Testis (tissue), 5 donors: ENCODE measurements around the gene RAB3IP. TPM values are rescaled to one million over a fixed set of nuclear protein-coding genes. Genes with fewer than 3 reads are reported as not detected.

Experiments used
- DNase-seq: peaks from one replicate; pipeline ENCODE4 v3.0.0-alpha.2; 2019
- H3K27ac ChIP-seq, 2 donors: fragments of 200-600 bp; sonication (generic); one replicate each; pipeline ENCODE4 v1.5.1; 2019
- H3K27me3 ChIP-seq: fragments of 200-600 bp; sonication (generic); one replicate; pipeline ENCODE4 v1.5.1; 2019
- H3K36me3 ChIP-seq: fragments of 200-600 bp; sonication (generic); one replicate; pipeline ENCODE4 v1.5.1; 2017; ENCODE audit warnings: low read depth; ENCODE audit errors: missing control alignments
- H3K4me1 ChIP-seq: fragments of 200-600 bp; sonication (generic); one replicate; pipeline ENCODE4 v1.5.1; 2019
- H3K4me3 ChIP-seq, 2 donors: fragments of 200-600 bp; sonication (generic); one replicate each; pipeline ENCODE4 v1.5.1; 2017 to 2019
- H3K9me3 ChIP-seq: fragments of 200-600 bp; sonication (generic); one replicate; pipeline ENCODE4 v1.5.1; 2017
- POLR2A ChIP-seq: fragments of 450-650 bp; IDR thresholded peaks from one replicate; pipeline ENCODE4 v1.6.1; 2017; ENCODE audit warnings: antibody characterized with exemption, mild to moderate bottlenecking, moderate library complexity
- WGBS, 2 donors: methylation state at CpG; one replicate each; pipeline ENCODE4 v1.1.5; 2018; 5-methylcytosine and 5-hydroxymethylcytosine counted together
- intact Hi-C: fragments of 100-400 bp; cut with DNase I; formaldehyde crosslinking; loops from one replicate; pipeline ENCODE4 v1.15.1; 2023; ENCODE audit warnings: low total_unique reads
- long read RNA-seq, 2 donors: transcript quantifications; one replicate each; lab custom pipeline, GENCODE V29; 2026
- polyA plus RNA-seq: library from polyadenylated mRNA; stranded (reverse); fragments of 350-450 nt; fragmentation: Illumina TruSeq; extraction: RNeasy Lipid Tissue Mini Kit (QIAGEN cat#74804); gene quantifications from one replicate; pipeline ENCODE4 v1.2.3, GENCODE V29; 2014; ENCODE audit warnings: low read depth, low replicate concordance; ENCODE audit not compliant: insufficient read depth
- total RNA-seq, 2 donors: library from RNA; depleted of rRNA; stranded (reverse); fragments of >200 nt; gene quantifications; one replicate each; pipeline ENCODE4 v1.2.3, GENCODE V29; 2016
- TF ChIP-seq, protein P1 (sequence below), 3 experiments: fragments of 450-650 bp in 2 of 3; fragments of 200-600 bp in 1 of 3; sonication (generic) in 1 of 3; IDR thresholded peaks; one replicate each; pipeline ENCODE4 v1.5.1; 2016 to 2019; ENCODE audit warnings: antibody characterized with exemption in 3 of 3, mild to moderate bottlenecking in 2 of 3, moderate library complexity in 1 of 3

Gene RAB3IP, protein sequence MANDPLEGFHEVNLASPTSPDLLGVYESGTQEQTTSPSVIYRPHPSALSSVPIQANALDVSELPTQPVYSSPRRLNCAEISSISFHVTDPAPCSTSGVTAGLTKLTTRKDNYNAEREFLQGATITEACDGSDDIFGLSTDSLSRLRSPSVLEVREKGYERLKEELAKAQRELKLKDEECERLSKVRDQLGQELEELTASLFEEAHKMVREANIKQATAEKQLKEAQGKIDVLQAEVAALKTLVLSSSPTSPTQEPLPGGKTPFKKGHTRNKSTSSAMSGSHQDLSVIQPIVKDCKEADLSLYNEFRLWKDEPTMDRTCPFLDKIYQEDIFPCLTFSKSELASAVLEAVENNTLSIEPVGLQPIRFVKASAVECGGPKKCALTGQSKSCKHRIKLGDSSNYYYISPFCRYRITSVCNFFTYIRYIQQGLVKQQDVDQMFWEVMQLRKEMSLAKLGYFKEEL
- 100 to 1,000 TPM in 1 of 2 donors, 10 to 100 TPM in 1; 50.9 to 105 TPM for total RNA-seq
- 133 TPM for polyA plus RNA-seq
- long read RNA-seq, donor 1, full-length matches to known transcripts, result 7 of 7 reads
- long read RNA-seq, donor 1, partial matches to known transcripts, result 0 of 7 reads
- long read RNA-seq, donor 1, other reads (novel, unspliced or antisense), result 0 of 7 reads
- long read RNA-seq, donor 2, partial matches to known transcripts, result 5 of 7 reads
- long read RNA-seq, donor 2, other reads (novel, unspliced or antisense), result 0 of 7 reads

DNA sequence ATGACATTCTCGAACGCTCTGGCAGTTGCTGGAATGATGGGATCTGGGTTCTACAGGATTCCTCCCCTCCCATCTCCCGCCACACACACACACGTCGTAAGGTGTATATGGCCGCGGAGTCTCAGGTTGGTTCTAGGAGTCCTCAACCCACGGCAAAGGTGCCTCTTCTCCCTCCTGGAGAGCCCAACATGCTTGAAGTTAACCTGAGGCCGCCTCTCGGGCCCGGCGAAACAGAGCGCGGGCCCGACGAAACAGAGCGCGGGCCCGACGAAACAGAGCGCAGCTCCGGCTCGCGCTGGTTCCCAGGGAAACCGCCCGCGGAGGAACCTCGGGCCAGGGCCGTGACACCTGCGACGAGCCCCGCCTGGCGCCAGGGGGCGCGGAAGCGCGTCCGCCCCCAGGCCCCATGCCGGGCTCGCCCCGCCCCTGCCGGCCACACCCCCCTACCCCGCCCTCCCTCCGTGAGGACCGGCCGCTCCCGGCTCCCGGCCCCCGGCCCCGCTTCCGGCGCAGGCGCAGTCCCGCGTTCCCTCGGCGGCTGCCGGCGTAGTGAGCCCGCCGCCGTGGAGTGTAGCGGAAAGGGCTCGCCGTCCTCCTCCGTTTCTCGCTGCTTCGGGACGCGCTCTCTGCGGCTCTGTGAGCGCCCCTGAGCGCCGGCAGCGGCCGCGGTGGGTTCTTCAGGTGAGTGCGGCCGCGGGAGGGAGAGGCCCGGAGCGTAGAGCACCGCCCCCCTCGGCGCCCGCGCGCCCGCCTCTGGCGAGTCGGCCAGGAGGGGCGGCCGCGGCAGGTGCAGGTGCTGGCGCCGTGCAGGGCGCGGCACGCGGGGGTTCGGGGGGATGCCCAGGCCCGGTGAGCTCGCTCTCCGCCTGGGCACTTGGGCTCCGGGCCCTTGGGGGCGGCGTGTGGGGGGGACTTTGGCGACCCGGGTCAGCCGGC is at the start of gene RAB3IP:
TSS of gene RAB3IP (plus strand) at position 510 of the 936 bp plus-strand sequence. CDS start 16,549 bp downstream, outside the sequence.
- H3K36me3 ChIP-seq, result no peaks in the 10 kb centered on the region
- H3K9me3 ChIP-seq, result no peaks in the 10 kb centered on the region
- intact Hi-C loops, result no loop called here
- H3K4me1 ChIP-seq, result peaks cover 5% of the 10 kb centered on the region
- H3K27me3 ChIP-seq, result no peaks in the 10 kb centered on the region
- H3K4me3 ChIP-seq, result peak within 1 kb of the TSS; percentile 73 to 90
- no peak for TF ChIP-seq POLR2A
- TF ChIP-seq, protein P1, sequence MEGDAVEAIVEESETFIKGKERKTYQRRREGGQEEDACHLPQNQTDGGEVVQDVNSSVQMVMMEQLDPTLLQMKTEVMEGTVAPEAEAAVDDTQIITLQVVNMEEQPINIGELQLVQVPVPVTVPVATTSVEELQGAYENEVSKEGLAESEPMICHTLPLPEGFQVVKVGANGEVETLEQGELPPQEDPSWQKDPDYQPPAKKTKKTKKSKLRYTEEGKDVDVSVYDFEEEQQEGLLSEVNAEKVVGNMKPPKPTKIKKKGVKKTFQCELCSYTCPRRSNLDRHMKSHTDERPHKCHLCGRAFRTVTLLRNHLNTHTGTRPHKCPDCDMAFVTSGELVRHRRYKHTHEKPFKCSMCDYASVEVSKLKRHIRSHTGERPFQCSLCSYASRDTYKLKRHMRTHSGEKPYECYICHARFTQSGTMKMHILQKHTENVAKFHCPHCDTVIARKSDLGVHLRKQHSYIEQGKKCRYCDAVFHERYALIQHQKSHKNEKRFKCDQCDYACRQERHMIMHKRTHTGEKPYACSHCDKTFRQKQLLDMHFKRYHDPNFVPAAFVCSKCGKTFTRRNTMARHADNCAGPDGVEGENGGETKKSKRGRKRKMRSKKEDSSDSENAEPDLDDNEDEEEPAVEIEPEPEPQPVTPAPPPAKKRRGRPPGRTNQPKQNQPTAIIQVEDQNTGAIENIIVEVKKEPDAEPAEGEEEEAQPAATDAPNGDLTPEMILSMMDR (IDR thresholded peaks at IDR 0.05), result peak in 2 of 3 experiments; percentile 44 to 57
- 1 to 8% methylated on average over 5 to 38 of the region's 110 CpGs for WGBS, 2 donors
- H3K27ac ChIP-seq, result peak within 1 kb of the TSS; percentile 59 to 86
- DNase-seq, result peak; percentile 91

GRCh38 chr12:69689638-69690037 is 49.0 kb upstream of the RAB3IP start:
- H3K27me3 ChIP-seq, result no peaks in the 10 kb centered on the region
- H3K4me1 ChIP-seq, result no peaks in the 10 kb centered on the region
- H3K9me3 ChIP-seq, result no peaks in the 10 kb centered on the region
- intact Hi-C loops, result no loop called here
- no peak overlapping the region for H3K4me3 ChIP-seq
- TF ChIP-seq, protein P1 (IDR thresholded peaks at IDR 0.05), result no peak
- TF ChIP-seq POLR2A, result no peak
- H3K36me3 ChIP-seq, result no peaks in the 10 kb centered on the region
- 53 to 62% methylated on average over 2 of the region's 2 CpGs for WGBS, 2 donors
- H3K27ac ChIP-seq, result no peak overlapping the region
- no peak for DNase-seq

GRCh38 chr12:69694123-69694522 is 44.5 kb upstream of the RAB3IP start:
- Histone ChIP-seq H3K27me3 (no peaks in the 10 kb centered on the region), H3K36me3 (no peaks in the 10 kb centered on the region), H3K27ac (no peak overlapping the region), H3K4me3 (no peak overlapping the region), H3K9me3 (no peaks in the 10 kb centered on the region), H3K4me1 (no peaks in the 10 kb centered on the region)
- TF ChIP-seq, protein P1 (IDR thresholded peaks at IDR 0.05), result no peak
- no peak for TF ChIP-seq POLR2A
- intact Hi-C loops, result no loop called here
- WGBS, 2 donors, result 53% methylated on average over 7 of the region's 7 CpGs
- peak; percentile 18 for DNase-seq

- 67 to 82% methylated on average over 2 of the region's 2 CpGs for WGBS, 2 donors
- H3K4me3 ChIP-seq, result no peak overlapping the region
Measured at GRCh38 chr12:69698054-69698453, 40.6 kb upstream of the RAB3IP start.

More at GRCh38 chr12:69698054-69698453, 40.6 kb upstream of the RAB3IP start:
- Histone ChIP-seq H3K4me1 (no peaks in the 10 kb centered on the region), H3K27ac (no peak overlapping the region), H3K9me3 (no peaks in the 10 kb centered on the region), H3K27me3 (no peaks in the 10 kb centered on the region), H3K36me3 (no peaks in the 10 kb centered on the region)
- no peak for DNase-seq
- TF ChIP-seq, protein P1 (IDR thresholded peaks at IDR 0.05), result no peak
- TF ChIP-seq POLR2A, result no peak
- intact Hi-C loops, result no loop called here
